ENCODE results near the gene FOXE3.

The FOXE3 gene

DNA sequence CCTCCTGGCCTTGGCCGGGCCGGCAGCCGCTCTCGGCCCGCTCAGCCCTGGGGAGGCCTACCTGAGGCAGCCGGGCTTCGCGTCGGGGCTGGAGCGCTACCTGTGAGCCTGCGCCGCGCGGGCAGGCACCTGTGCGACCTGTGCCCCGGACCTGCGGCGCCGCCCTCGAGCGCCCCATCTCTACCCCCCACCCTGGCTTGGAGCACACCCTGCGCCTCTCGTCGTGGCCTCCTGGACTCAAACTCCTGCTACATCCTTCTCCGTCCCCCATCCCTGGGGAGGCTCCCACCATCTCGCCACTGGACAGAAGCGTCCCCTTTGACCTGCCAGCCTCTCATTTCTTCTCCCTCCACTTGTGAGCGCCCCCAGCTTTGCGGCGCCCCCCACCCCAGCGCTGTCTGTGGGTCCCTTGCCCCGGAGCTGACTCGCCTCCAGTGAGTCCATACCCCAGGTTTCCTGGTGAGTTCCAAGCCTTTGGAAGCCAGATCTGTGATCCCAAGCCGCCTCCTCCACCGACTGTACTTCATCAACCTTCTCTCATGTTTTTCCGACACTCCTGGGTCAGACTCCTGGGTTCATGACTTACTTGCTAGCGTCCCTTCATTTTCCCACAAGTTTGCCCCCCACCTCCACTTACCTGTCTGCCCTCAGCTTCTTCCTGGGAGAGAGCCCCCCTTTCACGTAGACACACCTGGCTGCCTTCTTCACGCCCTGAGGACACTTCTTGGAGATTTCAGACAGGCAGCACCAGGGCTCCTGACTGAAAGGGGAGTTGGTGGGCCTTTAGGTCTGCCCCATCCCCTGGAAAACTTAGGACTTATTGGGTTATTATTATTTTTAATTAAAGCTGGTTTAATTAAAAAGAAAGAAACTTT is 1.3 kb downstream of the FOXE3 start:
- no peak for DNase-seq (ENCODE audit: low spot score)
- in situ Hi-C loops (cut with MboI; ENCODE audit: low sequenced_read_pairs, unreplicated experiment) = no loop called here
- TF ChIP-seq, protein P1, sequence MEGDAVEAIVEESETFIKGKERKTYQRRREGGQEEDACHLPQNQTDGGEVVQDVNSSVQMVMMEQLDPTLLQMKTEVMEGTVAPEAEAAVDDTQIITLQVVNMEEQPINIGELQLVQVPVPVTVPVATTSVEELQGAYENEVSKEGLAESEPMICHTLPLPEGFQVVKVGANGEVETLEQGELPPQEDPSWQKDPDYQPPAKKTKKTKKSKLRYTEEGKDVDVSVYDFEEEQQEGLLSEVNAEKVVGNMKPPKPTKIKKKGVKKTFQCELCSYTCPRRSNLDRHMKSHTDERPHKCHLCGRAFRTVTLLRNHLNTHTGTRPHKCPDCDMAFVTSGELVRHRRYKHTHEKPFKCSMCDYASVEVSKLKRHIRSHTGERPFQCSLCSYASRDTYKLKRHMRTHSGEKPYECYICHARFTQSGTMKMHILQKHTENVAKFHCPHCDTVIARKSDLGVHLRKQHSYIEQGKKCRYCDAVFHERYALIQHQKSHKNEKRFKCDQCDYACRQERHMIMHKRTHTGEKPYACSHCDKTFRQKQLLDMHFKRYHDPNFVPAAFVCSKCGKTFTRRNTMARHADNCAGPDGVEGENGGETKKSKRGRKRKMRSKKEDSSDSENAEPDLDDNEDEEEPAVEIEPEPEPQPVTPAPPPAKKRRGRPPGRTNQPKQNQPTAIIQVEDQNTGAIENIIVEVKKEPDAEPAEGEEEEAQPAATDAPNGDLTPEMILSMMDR (IDR thresholded peaks at IDR 0.05; ENCODE audit: borderline replicate concordance, control extremely low read depth, extremely low read depth, insufficient read depth, missing control alignments) = no peak

DNA sequence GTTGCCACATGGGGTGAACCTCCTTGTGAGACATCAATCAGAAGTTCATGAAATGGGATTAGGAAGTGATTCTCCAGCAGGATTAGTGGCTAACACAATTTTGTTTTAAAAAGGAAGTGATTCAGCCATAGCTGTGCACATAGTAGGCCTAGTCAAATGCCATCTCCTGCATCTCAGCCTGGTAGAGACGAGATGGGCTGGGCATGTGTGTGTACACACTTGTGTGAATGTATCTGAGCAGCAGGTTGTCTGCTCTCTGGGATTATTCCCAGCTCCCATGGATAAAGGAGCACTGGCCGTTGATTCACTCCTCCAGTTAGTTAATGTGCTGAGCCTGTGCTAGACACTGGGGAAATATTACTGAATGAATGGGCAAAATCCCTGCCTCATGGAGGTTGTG is 2.0 kb downstream of the FOXE3 start:
- in situ Hi-C loops (cut with MboI; ENCODE audit: low sequenced_read_pairs, unreplicated experiment) = no loop called here
- TF ChIP-seq, protein P1 (IDR thresholded peaks at IDR 0.05; ENCODE audit: borderline replicate concordance, control extremely low read depth, extremely low read depth, insufficient read depth, missing control alignments) = no peak
- no peak for DNase-seq (ENCODE audit: low spot score)

DNA sequence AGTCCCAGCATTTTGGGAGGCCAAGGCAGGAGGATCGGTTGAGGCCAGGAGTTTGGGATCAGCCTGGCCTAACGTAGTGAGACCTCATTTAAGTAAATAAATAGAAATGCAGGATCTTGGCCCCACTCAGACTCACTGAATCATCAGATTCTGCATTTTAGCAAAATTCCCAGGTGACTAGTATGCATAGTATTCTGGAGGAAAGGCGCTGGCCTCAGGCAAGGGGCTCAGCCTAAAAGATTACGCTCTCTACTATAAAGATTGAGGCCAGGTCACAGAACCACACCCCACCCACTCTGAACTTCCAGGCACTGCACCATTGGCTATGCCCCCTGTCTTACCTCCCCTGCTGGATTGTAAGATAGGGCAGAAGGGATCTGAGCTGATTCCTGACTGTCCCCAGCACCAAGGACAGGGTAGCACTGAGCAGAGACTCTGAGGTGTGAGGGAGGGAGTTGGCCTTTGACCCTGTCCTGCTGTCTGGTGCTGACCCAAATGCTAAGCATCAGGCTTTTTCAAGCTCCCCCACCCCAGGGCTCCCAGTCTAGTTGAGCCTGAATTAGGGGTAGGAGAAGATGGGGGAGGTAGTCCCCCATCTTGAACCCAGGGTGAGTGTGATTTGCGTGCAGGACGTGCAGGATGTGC is 2.7 kb downstream of the FOXE3 start:
- no peak for DNase-seq (ENCODE audit: low spot score)
- TF ChIP-seq, protein P1 (IDR thresholded peaks at IDR 0.05; ENCODE audit: borderline replicate concordance, control extremely low read depth, extremely low read depth, insufficient read depth, missing control alignments) = no peak
- in situ Hi-C loops (cut with MboI; ENCODE audit: low sequenced_read_pairs, unreplicated experiment) = no loop called here

DNA sequence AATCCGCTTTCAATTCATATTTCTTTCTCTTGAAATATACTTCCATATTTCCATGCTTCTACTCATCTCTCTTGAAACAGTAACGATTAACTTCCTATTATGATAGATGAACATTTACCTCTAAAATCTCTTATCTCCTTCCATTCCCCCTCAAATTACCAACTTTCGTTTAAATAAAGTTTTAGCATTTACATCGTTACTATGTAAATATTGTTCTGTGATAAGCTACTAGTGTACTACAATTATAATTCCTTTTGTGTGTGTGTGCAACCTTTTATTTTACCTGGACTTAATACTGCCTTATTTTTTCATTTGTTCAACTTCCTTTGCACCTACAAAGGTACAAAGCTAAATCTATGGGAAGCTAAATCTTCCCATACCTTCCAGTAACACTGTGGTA is 4.5 kb downstream of the FOXE3 start:
- TF ChIP-seq, protein P1 (IDR thresholded peaks at IDR 0.05; ENCODE audit: borderline replicate concordance, control extremely low read depth, extremely low read depth, insufficient read depth, missing control alignments) = no peak
- in situ Hi-C loops (cut with MboI; ENCODE audit: low sequenced_read_pairs, unreplicated experiment) = no loop called here
- DNase-seq (ENCODE audit: low spot score) = no peak

DNA sequence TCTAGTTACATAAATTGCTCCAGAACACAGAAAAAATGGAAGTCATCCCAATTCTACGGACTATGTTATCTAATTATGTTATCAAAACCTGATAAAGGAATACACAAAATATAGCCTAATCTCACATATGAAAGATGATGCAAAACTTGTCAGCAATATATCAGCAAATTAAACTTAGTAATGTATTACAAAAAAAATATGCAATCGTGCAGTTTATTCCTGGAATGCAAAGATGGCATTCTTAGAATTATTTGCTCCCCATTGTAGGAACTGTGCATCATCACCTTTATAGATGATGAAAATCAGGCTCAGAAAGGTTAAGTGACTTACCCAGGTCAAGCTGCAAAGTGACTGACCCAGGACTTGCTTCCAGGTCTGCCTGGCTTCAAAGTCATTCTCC is 7.8 kb downstream of the FOXE3 start:
- TF ChIP-seq, protein P1 (IDR thresholded peaks at IDR 0.05; ENCODE audit: borderline replicate concordance, control extremely low read depth, extremely low read depth, insufficient read depth, missing control alignments) = no peak
- in situ Hi-C loops (cut with MboI; ENCODE audit: low sequenced_read_pairs, unreplicated experiment) = no loop called here
- DNase-seq (ENCODE audit: low spot score) = no peak

DNA sequence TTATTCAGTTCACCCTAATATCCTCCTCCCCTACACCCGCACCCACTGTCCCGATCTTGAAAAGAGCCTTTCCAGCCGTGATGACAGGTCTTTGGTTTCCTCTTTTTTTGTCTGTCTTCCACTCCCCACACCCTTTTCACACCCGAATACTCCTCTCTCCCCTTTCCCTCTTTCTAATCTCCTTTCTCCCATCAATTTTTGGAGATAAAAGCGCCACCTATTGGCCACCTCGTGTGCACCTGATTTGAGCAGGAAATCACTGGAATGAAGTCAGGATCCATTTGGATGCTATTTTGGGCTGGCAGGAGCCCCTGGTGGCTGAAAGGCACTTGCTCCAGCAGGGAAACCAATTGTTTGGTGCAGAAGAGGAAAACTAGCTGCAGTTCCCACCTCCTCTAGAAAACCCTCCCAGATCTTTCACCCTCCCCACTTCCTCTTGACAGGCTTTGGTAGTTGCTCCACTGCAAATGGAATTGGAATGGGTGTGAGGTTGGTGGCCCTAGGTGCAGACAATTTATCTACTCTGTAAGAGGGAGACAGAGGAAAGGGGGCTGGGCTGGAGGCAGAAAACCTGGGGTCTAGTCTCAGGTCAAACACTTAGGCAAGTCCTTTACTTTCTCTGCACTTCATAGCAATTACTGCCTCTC is 8.4 kb downstream of the FOXE3 start:
- DNase-seq (ENCODE audit: low spot score) = no peak
- in situ Hi-C loops (cut with MboI; ENCODE audit: low sequenced_read_pairs, unreplicated experiment) = no loop called here
- TF ChIP-seq, protein P1 (IDR thresholded peaks at IDR 0.05; ENCODE audit: borderline replicate concordance, control extremely low read depth, extremely low read depth, insufficient read depth, missing control alignments) = peak; percentile 41

Measured in GM13976 (cell line).